Measurements from ENCODE around the gene KLK7. TPM values are rescaled to one million over a fixed set of nuclear protein-coding genes. Genes with fewer than 3 reads are reported as not detected.

The KLK7 gene
- total and polyA plus RNA-seq, 12 donors = 0.04 TPM; not detected in 11

- ATAC-seq = peak in 2 of 8 donors; percentile 17 to 29
- intact Hi-C loops (cut with DNase I) = no loop called here
These were observed 30.8 kb downstream of the KLK7 start, which contains the start of gene KLK5 for GRCh38 chr19:50952910-50953309. Gene KLK5, minus strand, starts transcription at chr19:50953038. Its CDS starts 381 bp downstream, at chr19:50952657.

GRCh38 chr19:50949861-50950260 is 33.9 kb downstream of the KLK7 start:
- no peak for TF ChIP-seq CTCF (IDR thresholded peaks at IDR 0.05)
- Histone ChIP-seq H3K36me3 (no peaks in the 10 kb centered on the region), H3K4me3 (no peak overlapping the region), H3K27me3 (peaks cover 0 to 38% (median 22%) of the 10 kb centered on the region in 7 donors), H3K9me3 (no peaks in the 10 kb centered on the region), H3K4me1 (no peaks in the 10 kb centered on the region), H3K27ac (no peak overlapping the region)
- 54 to 68% methylated on average over 19 of the region's 19 CpGs for WGBS, 2 donors
- DNase-seq (no peak), ATAC-seq (no peak)
- intact Hi-C loops (cut with DNase I) = no loop called here

More at GRCh38 chr19:50952910-50953309, 30.8 kb downstream of the KLK7 start, which contains the start of gene KLK5:
- Histone ChIP-seq H3K27ac (no peak within 1 kb of the TSS), H3K4me1 (no peaks in the 10 kb centered on the region), H3K27me3 (peaks cover 0 to 45% (median 31%) of the 10 kb centered on the region in 7 donors), H3K36me3 (no peaks in the 10 kb centered on the region), H3K4me3 (no peak within 1 kb of the TSS), H3K9me3 (no peaks in the 10 kb centered on the region)
- no peak for DNase-seq
- no peak for TF ChIP-seq CTCF (IDR thresholded peaks at IDR 0.05)
- 9 to 13% methylated on average over 6 to 7 of the region's 7 CpGs for WGBS, 2 donors

- Histone ChIP-seq H3K27ac (no peak overlapping the region), H3K36me3 (no peaks in the 10 kb centered on the region), H3K4me1 (no peaks in the 10 kb centered on the region), H3K27me3 (peaks cover 0 to 34% (median 7%) of the 10 kb centered on the region in 7 donors), H3K9me3 (peaks cover 0 to 4% (median 0%) of the 10 kb centered on the region in 11 donors), H3K4me3 (no peak overlapping the region)
- intact Hi-C loops (cut with DNase I) = no loop called here
- 75 to 82% methylated on average over 4 of the region's 4 CpGs for WGBS, 2 donors
- TF ChIP-seq CTCF (IDR thresholded peaks at IDR 0.05) = no peak
- DNase-seq (no peak), ATAC-seq (no peak)
These were observed 36.6 kb downstream of the KLK7 start for GRCh38 chr19:50947123-50947522.

GRCh38 chr19:50944795-50945194 is 38.9 kb downstream of the KLK7 start:
- H3K27ac ChIP-seq = no peak overlapping the region
- ATAC-seq = no peak
- TF ChIP-seq CTCF (IDR thresholded peaks at IDR 0.05) = no peak
- 62% methylated on average over 4 of the region's 4 CpGs for WGBS, 2 donors
- H3K9me3 ChIP-seq = peaks cover 0 to 12% (median 0%) of the 10 kb centered on the region in 11 donors
- H3K4me3 ChIP-seq = no peak overlapping the region
- no peak for DNase-seq
- H3K4me1 ChIP-seq = no peaks in the 10 kb centered on the region
- H3K36me3 ChIP-seq = no peaks in the 10 kb centered on the region
- intact Hi-C loops (cut with DNase I) = no loop called here
- H3K27me3 ChIP-seq = peaks cover 0 to 24% (median 11%) of the 10 kb centered on the region in 7 donors

All from heart right ventricle (tissue), 16 donors.